HG03575 (cell line): ENCODE measurements around the gene HTR3A.

Source experiments
- ATAC-seq: cut with Tn5 transposase; IDR thresholded peaks from one replicate; pipeline ENCODE4 v1.9.1; 2021; ENCODE audit not compliant: unreplicated experiment, insufficient number of reproducible peaks, low FRiP score; ENCODE audit errors: extremely low read depth

Gene HTR3A

DNA sequence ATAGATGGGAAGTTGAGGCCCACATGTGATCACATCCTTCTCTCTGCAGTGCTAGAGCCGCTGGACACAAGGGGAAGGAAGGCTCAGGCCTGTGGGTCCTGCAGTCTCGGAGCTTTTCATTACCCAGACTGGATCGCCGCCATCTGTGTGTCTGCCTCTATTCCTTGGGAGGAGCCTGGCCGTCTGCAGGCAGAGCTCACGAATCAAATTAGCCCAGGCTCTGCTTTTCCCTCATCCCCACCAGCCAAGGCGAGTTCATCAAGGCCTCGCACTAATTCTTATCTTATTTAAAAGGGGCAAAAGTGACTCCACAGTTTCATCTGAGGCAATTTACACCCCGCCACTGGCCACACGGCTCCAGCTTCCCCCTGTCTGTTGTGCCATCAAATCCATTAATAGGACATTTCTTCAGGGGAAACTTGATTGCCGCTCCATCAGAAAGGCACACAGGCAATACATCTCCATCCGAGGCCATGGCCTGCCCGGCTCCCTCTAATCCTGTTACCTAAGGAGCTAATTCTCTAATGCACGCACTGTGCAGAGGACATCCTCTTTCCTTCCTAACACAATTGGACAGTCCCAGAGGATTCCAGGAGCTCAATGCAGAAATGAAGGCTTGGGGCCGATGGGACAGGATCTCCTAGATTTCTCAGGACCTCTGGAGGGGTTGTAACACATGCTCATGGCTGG is 3.3 kb upstream of the HTR3A start:
- no peak for ATAC-seq

DNA sequence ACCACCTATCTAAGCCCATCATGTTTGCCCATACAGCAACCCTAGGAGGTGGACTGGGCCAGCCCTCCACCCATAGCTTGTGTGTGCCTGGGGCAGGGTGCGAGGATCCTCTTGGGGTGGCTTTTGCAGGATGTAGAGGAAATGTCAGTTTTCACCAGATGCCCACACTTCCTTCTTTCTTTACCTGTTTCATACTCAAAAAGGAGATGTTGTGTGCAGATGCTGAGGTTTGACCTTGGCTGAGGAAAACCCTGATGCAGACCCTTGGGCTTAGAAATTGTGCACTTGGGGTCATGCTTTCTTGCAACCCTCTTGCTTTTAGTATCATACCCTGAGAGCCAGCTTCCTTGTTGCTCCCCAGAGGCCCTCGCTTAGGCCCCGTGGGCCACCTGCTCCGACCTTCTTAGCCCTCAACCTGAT is 2.2 kb downstream of the HTR3A start:
- no peak for ATAC-seq

DNA sequence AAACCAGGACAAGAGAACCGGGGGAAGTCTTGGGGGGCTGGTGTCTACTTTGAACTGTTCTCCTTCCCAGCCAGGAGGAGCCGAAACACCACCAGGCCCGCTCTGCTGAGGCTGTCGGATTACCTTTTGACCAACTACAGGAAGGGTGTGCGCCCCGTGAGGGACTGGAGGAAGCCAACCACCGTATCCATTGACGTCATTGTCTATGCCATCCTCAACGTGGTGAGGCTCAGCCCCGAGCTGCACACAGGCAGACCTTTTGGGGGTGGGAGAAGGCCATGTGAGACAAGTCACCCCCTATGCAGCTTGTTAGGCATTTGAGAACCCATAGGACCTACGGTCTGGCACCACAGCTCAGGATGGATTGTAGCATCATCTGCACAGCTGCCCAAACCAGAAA is 2.8 kb downstream of the HTR3A start:
- no peak for ATAC-seq

GRCh38 chr11:113979431-113979830 is 4.5 kb downstream of the HTR3A start:
- ATAC-seq = no peak

DNA sequence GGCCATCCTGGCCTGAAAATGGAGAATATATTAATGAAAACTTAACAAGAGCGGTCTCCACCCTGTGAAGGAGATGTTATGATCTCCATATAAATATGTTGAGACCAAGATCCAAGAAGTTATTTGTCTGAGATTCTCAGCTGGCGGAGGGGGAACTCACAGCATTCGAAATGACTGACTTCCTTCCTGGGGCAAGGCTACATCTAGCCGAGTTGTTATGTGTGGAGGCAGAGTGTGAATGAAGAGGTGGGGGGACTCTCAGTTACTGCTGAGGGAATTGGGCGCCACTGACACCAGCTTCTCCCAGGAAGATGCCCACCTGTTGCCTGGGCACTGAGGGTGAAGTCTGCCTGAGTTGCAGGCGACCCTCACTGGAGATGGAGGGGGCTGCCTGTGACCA is 5.9 kb downstream of the HTR3A start:
- no peak for ATAC-seq

GRCh38 chr11:113982306-113982705 is 7.4 kb downstream of the HTR3A start:
- ATAC-seq = no peak

GRCh38 chr11:113984781-113985180 is 9.9 kb downstream of the HTR3A start:
- no peak for ATAC-seq

DNA sequence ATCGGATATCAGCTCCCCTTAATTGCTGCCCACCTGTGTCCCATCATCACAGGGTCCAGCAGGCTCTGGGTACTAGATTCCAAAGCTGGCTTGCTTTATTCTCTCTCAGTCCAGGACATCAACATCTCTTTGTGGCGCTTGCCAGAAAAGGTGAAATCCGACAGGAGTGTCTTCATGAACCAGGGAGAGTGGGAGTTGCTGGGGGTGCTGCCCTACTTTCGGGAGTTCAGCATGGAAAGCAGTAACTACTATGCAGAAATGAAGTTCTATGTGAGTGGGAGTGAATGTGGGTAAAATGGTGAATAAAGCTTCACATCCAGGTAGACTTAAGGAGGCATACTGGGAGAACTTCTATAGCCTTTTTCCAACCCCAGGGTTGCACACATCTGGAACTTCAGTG is 11.0 kb downstream of the HTR3A start:
- no peak for ATAC-seq

DNA sequence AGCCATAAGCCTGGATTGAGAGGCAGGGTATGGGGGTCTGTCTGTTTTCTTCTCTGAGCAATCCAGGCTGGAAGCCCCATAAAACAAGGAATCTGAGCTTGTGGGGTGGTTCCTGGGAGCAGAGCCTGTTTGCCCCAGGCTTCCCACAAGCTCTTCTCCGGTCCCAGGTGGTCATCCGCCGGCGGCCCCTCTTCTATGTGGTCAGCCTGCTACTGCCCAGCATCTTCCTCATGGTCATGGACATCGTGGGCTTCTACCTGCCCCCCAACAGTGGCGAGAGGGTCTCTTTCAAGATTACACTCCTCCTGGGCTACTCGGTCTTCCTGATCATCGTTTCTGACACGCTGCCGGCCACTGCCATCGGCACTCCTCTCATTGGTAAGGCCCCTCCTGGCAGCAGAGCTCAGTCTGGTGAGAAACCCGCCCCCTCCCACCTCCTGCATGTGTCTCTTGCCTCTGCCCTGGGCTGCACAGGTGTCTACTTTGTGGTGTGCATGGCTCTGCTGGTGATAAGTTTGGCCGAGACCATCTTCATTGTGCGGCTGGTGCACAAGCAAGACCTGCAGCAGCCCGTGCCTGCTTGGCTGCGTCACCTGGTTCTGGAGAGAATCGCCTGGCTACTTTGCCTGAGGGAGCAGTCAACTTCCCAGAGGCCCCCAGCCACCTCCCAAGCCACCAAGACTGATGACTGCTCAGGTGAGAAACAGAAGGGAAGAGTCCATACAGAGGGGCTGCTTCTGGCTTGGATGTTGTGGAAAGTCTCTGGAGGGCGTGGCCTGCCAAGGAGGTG is 11.6 kb downstream of the HTR3A start:
- ATAC-seq = no peak

DNA sequence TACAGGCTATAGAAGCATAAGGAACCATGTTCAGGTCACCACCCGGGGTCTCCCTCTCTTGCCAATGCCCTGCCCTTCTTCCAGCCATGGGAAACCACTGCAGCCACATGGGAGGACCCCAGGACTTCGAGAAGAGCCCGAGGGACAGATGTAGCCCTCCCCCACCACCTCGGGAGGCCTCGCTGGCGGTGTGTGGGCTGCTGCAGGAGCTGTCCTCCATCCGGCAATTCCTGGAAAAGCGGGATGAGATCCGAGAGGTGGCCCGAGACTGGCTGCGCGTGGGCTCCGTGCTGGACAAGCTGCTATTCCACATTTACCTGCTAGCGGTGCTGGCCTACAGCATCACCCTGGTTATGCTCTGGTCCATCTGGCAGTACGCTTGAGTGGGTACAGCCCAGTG is 14.5 kb downstream of the HTR3A start:
- no peak for ATAC-seq

GRCh38 chr11:113989916-113990315 is 15.0 kb downstream of the HTR3A start:
- ATAC-seq = no peak

- ATAC-seq = no peak
Observed at GRCh38 chr11:113991170-113991569, 16.3 kb downstream of the HTR3A start.

GRCh38 chr11:113991718-113992458 is 17.0 kb downstream of the HTR3A start:
- no peak for ATAC-seq

- no peak for ATAC-seq
Observed at GRCh38 chr11:113992459-113993110, 17.7 kb downstream of the HTR3A start.

DNA sequence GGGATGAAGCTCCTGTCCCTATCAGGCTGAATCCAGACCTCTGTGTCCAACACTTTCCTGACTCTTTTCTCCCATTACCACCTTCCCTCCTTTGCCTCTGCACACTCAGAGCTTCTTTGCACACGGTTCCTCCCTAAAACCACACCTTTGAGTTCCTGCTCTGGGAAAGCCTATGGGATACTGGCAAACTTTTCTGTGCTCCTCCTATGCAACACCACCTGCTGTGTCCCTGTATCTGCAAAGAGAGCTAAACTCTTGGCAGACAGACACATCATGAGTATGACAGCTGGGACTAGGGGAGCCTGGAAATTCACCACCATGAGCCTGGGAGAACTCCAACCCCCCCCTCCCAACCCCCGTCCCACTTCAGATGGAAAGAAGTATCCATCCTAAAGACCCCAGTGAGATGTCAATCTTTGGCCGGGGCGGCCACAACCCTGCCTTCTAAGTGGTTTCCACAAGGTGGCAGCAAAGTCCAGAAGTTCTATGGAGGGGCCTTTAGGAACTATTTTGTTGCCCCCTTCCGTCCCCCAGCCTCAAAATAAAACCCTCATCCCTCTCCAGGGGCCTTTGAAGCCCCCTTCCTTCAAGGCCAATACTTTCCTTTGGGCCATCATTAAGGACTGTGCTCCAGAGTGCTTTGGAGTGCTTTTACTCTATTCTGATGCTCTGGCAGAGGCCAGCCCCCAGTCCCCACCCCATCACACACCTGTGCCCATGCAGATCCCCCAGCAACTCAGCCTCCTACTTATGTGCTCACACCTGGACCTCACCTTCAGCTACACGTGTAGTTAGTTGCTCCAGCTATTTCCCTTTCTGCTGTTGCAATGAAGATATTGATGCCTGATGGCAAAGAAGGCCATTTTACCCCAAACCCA is 19.4 kb downstream of the HTR3A start:
- ATAC-seq = no peak

DNA sequence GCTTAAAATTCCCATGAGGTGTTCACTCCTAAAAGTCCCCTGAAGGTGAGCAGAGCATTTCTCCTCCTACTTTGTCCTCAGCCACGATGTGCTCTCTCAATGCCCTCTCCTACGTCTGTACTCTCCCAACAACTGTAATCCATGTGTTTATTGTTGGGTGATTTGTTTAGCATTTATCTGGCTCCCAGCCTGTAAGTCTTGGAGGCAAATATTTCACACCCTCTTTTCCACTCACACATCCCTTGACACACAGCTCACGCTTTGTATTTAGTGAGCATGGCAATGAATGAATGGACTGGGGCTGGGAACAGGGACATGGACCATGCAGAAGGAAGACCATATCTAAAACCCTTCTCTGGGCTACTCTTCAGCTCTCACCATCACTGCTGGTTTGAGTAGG is 22.6 kb downstream of the HTR3A start:
- no peak for ATAC-seq

GRCh38 chr11:113998574-113998973 is 23.7 kb downstream of the HTR3A start:
- no peak for ATAC-seq

GRCh38 chr11:114000526-114000925 is 25.6 kb downstream of the HTR3A start:
- no peak for ATAC-seq

DNA sequence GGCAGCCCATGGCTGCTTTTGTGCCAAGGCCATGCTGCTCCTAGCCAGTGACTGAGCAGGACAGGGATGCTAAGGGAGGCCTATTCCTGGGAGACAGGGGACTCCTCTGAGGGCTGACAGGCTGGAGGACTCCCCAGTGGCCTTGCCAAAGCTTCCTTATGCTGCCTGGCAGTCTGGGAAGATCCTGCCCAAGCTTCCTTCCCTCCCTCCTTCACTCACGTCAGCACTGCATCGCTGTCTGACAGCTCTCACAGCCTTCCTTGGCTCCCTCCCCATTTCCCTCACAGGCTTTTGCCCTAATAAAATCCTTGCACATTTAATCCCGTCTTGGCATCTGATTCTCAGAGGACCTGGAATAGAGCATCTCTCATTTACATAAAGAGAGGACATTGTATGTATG is 26.5 kb downstream of the HTR3A start:
- no peak for ATAC-seq
